Activated naive CD4-positive, alpha-beta T cell treated with anti-CD3 and anti-CD28 coated beads, Interleukin-2, amount 50 U/mL, for 16 hours (primary cell): ENCODE results near the gene NAT16.
"Not testable (repeated sequence)": the region's sequence is repeated elsewhere in the genome, so short reads cannot be mapped to it uniquely, and the experiment has no call there.

Experiments
- DNase-seq: peaks from one replicate; pipeline ENCODE4 v3.0.0-alpha.2; 2020

The NAT16 gene

DNA sequence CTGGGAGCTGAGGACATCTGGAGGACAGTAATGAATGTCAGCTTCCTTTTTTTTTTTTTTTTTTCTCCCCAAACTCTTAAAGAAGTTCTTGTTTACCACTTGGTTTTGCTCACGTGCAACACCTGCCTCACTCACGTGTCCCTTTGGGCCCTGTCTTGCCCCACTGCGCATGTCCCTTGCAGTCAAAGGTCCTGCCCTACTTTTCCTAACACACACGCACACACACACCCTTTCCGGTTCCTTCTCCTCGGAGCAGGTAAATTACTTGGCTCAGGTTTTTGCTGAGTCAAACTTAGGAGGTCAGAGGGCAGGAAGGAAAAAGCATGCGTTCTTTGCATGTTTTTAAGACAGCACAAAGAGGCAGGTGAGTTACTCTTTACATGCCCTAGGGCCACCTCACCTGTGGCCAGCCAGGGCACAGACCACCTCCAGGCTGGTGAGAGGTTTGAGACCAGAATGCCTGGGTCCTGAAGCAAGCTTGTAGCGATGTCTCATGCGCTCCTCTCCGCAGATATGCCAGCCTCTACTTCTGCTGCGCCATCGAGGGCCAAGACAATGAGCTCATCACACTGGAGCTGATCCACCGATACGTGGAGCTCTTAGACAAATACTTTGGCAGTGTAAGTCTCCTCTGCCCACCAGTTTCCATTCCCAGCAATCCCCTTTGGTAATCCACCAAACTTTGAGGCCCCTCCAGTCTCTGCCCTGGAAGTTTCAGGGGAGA is 23.1 kb downstream of the NAT16 start:
- no peak for DNase-seq

DNA sequence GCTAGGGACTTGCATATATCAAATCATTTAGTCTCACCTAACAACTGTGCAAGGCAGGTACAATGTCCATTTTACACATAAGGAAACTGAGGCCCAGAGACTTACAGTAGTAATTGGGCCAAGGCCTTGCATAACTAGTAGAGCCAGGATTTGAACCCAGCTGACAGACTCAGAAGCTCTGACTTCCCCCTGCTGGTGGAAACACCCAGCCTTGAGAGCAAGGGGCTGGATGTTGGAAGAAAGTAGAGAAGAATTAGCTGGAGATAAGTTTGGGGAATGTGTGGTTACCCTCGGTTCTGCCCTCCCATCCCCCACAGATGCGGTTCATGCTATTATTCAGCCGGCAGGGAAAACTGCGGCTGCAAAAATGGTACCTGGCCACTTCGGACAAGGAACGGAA is 23.8 kb downstream of the NAT16 start:
- no peak for DNase-seq

DNA sequence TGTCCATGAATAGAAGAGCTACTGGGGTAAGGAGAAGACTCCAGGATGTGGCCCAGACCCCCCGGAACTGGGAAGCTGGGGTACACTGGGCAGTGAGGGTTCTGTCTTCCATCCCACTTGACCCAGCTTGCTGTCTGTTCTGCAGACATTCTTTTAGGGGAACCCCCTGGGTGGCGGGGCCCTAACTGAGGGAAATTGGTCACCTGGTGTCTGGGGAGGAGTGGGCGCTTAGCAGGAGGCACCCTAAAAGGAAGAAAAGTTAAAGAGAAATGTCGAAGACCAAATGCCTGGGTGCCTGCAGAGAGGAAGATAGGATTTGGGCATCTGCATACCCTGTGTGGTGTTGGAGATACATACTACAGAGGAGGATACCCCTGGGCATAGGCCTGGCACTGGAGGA is 24.8 kb downstream of the NAT16 start:
- no peak for DNase-seq

DNA sequence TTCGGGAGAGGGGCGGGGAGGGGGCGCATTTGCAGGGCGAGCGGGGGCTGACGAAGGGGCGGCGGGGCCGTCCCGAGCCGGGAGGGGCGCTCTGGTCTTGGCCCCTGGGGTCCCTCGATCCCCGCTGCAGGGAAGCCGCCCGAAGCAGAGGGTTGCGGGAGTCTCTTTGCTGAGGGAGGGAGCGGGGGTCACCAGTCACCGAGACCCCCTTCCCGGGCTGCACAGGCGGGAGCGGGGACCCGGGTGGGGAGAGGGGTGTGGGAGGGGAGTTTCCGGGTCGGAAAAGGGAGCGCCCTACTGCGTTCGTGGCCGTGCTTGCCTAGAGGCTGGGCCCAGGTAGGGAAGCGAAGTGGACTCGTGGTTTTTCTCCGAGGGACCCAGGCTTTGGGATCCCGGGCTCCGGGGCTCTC is 25.4 kb downstream of the NAT16 start:
- DNase-seq: no peak

DNA sequence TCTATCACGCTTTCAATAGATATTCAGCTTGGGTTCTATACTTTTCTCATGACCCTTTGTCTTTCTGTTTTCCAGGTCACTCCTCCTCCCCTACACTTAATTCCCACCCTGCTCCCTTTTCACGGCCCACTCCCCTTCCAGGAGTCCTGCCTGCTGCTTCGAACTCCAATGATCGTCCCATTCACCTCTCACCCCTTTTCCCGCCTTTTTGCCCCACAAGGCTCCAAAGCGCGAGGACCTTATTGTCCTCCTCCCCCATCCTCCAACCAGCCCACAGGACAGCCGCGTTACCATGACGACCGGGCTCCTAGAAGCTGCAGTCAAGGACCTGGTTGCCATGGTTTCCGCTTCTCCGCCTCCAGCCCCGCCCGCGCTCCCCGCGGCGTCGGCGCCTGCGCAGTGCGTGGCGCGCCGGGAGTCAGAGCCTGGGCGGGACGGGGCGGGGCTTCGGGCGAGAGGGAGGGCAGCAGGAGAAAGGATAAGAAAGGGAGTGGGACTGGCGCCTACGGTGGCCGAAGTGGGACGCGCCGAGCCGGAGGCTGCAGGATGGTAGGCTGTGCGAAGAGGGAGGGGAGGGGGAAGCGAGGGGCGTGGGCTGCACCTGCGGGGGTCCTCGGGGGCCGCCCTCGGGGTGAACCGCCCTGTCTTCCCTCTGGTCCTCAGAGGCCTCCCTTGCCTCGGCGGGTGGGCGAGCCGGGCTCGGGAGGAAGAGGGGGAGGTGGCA is 26.0 kb downstream of the NAT16 start, which contains the start of gene AP1S1:
Gene AP1S1, plus strand, starts transcription at position 508 of the 724 bp plus-strand sequence. Its CDS starts 39 bp downstream, at position 547.
- peak; percentile 88 for DNase-seq

DNA sequence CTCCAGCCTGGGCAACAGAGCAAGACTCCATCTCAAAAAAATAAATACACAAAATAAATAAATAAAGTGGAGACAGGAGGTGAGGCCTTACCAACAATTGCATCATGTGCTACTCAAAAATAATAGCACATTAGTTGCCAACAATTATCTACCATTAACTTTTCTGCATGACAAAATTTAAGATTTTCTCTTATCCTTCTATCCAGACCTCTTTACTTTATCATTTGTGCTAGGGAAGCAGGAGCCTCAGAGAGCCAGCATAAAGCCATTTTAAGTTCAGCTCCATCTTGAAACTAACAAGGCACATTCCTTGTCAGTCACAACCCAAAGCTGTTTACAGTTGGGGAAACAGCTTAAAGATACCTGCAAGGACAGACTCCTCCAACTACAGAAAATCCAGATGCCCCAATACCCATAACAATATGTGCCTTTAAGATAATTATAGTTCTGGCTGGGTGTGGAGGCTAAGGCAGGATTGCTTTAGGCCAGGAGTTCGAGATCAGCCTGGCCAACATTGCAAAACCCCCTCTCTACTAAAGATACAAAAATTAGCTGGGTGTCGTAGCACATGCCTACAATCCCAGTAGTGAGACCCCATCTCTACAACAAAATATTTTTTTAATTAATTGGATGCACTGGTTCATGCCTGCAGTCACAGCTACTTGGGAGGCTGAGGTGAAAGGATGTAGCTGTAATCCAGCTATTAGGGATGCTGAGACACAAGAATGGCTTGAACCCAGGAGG is 28.0 kb downstream of the NAT16 start:
- DNase-seq: no peak

DNA sequence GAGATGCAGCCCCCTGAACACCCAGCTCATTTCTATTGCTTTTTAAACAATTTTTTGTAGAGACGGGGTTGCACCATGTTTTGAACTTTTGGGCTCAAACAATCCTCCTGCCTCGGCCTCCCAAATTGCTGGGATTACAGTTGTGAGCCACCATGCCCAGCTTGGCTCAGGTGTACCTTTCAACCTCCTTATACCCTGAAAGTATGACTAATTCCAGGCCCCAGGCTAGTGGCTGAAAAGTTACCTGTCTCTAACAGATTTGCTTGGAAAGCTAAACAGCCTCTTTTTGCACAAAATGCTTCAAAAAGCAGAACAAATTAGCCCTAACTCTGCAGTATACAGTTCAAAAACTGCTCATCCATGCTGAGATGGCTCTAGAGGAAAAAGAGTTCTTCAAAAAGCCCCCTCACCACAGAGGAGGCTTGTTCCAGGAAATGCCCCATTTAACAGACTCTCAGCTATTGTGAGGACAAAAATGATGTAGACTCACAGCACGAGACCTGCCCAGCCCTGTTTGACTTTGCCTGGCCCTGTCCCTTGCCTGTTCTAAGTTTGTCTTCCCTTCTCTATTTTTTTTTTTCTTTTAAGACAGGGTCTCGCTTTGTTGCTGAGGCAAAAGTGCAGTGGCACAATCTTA is 39.2 kb downstream of the NAT16 start:
- no peak for DNase-seq

DNA sequence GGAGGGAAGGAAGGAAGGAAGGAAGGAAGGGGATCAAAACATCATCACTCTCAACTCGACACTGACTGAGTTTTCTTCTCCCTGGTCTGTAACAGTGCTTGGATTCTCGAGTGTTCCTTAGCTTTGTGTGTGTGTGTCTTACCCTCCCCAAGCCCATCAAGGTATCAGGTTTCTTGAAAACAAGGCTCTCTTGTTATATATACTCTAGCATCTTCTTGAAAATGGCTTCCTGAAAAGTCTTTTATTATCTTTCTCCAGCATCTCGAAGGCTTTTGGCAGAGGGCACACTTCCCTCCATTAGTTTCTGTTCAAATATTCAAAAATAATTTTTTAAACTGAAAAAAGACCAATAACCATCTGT is 39.8 kb downstream of the NAT16 start:
- no peak for DNase-seq

DNA sequence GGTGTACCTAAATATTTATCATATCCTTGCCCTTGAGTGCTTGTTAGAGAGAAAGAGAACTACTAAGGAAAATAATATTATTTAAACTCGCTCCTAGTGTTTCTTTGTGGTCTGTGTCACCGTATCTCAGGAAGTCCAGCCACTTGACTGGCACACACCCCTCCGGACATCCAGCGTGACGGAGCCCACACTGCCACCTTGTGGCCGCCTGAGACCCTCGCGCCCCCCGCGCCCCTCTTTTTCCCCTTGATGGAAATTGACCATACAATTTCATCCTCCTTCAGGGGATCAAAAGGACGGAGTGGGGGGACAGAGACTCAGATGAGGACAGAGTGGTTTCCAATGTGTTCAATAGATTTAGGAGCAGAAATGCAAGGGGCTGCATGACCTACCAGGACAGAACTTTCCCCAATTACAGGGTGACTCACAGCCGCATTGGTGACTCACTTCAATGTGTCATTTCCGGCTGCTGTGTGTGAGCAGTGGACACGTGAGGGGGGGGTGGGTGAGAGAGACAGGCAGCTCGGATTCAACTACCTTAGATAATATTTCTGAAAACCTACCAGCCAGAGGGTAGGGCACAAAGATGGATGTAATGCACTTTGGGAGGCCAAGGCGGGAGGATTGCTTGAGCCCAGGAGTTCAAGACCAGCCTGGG is 41.8 kb downstream of the NAT16 start:
- DNase-seq: peak; percentile 88

DNA sequence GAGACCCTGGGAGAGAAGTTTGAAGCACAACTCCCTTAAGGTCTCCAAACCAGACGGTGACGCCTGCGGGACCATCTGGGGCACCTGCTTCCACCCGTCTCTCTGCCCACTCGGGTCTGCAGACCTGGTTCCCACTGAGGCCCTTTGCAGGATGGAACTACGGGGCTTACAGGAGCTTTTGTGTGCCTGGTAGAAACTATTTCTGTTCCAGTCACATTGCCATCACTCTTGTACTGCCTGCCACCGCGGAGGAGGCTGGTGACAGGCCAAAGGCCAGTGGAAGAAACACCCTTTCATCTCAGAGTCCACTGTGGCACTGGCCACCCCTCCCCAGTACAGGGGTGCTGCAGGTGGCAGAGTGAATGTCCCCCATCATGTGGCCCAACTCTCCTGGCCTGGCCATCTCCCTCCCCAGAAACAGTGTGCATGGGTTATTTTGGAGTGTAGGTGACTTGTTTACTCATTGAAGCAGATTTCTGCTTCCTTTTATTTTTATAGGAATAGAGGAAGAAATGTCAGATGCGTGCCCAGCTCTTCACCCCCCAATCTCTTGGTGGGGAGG is 42.4 kb downstream of the NAT16 start:
- DNase-seq: no peak

DNA sequence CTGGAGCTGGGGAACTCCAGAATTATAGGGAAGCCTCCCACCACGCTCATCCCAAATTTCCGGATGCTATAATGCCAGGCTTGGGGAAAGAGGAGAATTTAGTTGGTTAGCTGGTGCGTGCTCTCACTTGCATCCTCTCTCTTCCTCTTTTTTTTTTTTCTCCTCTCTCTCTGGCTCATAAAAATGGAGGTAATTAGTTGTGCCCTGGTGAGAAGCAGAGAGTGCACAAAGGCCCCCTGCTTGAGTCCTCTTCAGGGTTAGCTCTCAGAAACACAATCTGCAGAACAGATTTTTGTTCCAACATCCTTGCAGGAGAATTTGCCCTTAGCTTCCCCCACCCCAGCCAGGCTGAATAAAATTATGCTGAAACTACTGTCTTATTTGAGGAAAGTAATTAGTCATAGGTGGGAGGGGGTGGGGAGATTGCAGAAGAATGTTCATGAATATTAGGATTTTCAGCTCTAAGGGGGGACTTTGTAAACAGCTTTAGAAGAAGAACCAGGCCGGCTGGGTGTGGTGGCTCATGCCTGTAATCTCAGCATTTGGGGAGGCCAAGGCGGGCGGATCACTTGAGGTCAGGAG is 45.6 kb downstream of the NAT16 start:
- DNase-seq: no peak

DNA sequence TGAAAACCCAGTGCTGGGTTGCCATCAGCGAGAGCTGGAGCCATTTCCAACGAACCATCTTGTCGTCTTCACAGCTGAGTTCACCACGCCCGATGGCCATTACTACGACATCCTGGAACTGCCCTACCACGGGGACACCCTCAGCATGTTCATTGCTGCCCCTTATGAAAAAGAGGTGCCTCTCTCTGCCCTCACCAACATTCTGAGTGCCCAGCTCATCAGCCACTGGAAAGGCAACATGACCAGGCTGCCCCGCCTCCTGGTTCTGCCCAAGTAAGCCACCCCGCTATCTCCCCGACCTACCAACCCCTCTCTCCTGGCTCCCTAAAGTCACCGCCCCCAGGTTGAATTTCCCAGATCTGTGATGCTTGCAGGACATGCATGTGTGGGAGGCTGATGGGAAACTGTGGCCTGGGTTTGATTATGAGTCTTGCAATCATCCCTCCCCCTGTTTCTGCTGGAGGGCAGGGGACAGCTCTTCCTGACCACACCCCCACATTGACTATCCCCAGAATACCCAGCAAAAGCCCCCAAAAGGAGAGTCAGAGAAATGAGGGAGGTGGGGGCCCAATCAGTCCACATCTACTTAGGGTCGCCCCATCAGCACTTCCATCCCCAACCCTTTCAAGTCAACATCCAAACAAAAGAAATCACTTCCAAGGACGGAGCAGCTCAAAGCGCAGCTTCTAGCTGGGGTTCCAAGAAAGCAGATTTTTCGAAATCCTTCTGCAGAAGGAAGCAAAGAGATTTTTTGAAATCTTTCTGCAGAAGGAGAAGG is 46.3 kb downstream of the NAT16 start:
- no peak for DNase-seq

DNA sequence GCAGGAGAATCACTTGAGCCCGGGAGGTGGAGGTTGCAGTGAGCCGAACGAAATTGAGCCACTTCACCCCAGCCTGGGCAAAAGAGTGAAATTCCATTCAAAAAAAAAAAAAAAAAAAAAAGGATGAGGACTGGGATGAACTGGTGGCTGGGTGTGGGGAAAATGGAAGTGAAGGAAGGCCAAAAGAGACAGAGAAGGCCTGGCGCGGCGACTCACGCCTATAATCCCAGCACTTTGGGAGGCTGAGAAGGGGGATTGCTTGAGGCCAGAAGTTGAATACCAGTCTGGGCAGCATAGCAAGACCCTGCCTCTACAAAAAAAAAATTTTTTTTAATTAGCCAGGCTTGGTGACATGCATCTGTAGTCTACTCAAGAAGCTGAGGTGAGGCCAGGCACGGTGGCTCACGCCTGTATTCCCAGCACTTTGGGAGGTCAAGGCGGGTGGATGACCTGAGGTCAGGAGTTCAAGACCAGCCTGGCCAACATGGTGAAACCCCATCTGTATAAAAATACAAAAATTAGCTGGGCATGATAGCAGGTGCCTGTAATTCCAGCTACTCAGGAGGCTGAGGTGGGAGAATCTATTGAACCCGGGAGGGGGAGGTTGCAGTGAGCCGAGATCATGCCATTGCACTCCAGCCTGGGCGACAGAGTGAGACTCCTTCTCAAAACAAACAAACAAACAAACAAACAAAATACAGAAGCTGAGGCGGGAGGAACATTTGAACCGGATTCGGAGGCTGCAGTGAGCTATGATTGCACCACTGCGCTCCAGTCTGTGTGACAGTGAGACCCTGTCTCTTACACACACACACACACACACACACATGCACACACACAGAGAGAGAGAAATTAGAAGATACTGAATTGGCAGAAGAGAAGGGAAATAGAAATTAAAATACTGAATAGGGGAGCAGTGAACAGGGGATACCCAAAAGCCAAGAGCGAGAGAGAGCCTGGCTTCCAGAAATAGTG is 47.2 kb downstream of the NAT16 start:
- not testable (repeated sequence) for DNase-seq

DNA sequence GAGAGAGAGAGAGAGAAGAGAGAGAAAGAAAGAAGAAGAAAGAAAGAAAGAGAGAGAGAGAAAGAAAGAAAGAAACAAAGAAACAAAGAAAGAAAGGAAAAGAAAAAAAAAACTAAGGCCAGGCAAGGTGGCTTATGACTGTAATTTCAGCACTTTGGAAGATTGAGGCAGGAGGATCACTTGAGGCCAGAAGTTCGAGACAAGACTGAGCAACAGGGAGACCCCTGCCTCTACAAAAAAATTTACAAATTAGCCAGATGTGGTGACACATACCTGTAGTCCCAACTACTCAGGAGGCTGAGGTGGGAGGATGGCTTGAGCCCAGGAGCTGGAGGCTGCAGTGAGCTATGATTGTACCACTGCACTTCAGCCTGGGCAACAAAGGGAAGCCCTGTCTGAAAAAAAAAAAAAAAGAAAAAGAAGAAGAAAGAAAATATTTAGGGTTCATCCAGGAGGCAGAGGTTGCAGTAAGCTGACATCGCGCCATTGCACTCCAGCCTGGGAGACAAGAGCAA is 50.4 kb downstream of the NAT16 start:
- no peak for DNase-seq

DNA sequence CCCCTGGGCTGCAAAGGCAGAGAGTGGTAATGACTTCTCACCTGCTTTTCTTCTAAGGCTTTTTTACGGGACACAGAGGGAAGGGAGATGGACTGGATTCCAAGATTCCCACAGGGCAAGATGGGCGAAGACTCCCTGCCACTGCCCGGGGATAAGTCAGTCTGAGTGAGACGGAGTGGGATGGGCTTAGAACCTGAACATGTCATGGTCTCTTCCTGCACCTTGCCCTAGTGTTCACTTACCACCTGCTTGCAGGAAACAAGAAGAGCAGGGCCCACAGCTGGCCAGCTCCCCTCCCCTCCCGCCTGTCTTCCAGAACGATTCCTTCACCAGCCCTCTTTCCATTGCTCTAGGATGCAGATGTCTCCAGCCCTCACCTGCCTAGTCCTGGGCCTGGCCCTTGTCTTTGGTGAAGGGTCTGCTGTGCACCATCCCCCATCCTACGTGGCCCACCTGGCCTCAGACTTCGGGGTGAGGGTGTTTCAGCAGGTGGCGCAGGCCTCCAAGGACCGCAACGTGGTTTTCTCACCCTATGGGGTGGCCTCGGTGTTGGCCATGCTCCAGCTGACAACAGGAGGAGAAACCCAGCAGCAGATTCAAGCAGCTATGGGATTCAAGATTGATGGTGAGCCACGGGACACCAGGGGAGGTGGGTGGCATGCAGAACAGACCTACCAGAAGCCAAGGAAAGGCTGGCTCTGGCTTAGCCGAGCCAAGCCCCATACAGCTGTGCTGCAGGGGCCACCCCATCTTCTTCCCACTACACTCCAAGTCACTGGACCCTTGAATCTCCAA is 51.9 kb downstream of the NAT16 start:
- no peak for DNase-seq

DNA sequence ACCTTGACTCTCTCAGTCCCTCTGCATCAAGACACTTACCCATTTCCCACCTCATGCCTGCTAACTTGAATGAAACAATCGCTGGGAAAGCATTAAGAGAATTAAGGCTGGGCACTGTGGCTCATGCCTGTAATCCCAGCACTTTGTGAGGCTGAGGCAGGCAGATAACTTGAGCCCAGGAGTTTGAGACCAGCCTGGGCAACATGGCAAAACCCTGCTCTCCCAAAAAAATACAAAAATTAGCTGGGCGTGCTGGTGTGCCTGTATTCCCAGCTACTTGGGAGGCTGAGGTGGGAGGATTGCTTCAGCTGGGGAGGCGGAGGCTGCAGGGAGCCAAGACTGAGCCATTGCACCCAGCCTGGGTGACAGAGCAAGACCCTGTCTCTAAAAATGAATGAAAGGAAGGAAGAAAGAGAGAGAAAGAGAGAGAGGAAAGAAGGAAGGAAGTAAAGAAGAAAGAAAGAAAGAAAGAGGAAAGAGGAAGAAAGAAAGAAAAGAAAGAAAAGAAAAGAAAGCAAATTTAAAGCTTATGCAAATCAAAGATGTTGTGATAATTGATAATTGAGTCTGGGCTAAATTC is 52.5 kb downstream of the NAT16 start:
- no peak for DNase-seq

DNA sequence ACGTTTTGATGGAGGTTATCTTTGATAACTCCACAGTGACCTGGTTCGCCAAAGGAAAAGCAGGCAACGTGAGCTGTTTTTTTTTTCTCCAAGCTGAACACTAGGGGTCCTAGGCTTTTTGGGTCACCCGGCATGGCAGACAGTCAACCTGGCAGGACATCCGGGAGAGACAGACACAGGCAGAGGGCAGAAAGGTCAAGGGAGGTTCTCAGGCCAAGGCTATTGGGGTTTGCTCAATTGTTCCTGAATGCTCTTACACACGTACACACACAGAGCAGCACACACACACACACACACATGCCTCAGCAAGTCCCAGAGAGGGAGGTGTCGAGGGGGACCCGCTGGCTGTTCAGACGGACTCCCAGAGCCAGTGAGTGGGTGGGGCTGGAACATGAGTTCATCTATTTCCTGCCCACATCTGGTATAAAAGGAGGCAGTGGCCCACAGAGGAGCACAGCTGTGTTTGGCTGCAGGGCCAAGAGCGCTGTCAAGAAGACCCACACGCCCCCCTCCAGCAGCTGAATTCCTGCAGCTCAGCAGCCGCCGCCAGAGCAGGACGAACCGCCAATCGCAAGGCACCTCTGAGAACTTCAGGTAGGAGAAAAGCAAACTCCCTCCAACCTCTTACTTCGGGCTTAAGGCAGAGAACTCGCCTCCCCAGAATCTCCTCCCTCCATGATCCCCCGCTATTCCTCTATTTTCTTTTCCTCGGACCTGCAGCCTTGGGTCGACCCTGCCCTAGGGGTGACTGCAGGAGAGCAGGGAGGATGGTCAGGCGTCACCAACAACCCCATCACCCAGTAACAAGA is 53.2 kb downstream of the NAT16 start, which contains the start of gene SERPINE1:
Gene SERPINE1, plus strand, starts transcription at position 454 of the 809 bp plus-strand sequence. CDS start 1,290 bp downstream, outside the sequence.
- no peak for DNase-seq
